ENCODE measurements around the gene RHBDD1.
"Not testable (repeated sequence)": the region's sequence is repeated elsewhere in the genome, so short reads cannot be mapped to it uniquely, and the experiment has no call there.

Gene RHBDD1

DNA sequence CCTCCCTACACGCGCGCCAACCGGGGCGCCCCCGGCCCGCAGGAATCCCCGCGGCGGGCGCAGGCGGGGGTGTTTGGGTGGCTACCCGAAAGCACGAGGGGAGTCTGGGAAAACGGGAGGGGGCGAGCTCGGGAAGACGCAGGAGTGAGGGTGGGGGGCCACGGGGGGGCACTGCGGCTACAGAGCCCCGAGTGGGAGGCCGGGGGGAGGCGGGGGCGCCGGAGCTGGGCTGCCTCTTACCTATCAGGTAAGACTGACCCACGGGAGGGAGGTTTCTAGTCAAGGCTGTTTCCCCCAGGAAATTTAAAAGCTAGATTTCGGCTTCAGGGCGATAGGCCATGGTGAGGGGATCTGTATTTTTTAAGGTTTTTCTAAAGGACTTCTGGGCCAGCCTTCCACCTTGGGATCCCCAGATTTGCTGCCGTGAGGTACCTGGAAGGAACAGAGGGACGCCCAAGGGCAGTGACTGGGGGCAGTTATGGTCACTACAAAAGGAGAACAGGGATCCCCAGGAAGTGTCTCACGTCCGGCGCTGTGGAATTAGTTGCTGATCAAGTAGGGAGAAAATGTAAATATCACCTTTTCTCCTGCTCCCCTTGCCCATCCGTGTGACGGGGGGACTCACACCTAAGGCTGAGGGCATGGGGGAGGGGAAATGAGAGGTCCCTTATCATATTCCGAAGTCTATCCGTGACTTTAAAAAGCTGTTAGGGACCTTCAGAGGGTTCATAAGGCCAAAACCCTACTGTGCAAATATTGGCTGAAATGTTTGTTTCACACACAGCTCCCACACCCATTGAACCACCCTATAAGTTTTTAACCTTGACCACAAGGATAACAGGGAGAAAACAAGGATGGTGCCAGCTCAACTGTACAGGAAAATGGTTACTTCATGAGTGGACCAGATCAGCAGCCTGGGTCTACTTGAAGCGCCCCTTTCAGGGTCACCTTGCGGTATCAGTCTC lies 35.6 kb upstream of the RHBDD1 start:
- no peak for DNase-seq (ENCODE audit: low spot score)

DNA sequence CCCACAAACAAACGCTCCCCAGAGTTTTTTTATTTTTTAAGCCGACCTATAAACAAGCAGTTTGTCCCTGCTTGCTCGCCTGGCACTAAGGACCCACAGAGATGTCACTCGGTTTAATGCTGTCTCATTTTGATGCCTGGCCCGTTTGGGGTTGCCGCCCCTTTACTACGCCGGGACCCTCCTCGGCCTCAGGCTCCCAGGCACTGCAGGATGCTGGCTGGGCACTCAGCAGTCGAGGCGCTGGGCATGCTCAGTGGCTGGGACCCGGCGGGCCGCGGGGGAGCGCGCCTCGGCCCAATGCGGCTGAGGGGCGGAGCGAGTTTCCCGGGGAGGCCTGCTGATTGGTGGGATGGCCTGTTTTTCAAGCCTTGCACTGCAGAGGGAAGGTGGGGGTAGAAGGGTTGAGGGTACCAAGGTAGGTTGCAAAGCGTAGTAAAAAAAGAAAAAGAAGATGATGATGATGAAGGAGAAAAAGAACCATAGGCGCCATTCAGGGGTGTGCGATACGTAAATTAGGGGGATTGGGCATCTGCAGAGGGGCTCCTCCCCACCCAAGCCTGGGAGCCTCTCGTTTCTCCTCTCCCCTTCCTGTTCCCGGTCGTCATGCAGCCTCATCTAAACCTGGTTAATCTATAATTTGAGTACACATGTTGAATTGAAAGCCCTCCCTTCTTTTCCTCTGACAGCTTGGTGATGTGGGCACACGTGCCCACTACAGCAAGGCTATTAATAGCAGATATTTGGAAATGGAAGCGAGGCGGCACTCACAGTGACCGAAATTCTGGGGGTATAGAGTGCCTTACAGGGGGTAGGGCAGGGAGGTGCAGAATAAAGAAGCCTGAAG lies 34.7 kb upstream of the RHBDD1 start:
- peak; percentile 87 for DNase-seq (ENCODE audit: low spot score)

DNA sequence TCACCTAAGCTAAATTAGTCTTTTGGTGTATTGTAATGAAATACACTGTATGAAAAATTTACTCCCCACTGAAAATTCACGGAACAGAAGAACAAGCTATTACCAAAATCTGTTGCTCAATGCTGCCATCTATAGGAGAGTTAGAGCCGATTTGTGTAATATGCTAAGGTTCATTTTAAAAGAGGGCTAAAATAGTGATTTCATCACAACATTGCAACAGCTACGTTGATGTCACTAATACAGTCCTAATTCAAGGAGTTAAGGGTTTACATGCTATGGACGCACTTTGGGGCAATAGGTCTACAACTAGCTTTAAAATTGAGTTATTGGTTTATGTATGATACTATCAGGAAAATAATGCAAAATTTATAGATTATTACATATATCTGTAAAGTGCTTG lies 33.3 kb upstream of the RHBDD1 start:
- DNase-seq (ENCODE audit: low spot score): peak; percentile 73

DNA sequence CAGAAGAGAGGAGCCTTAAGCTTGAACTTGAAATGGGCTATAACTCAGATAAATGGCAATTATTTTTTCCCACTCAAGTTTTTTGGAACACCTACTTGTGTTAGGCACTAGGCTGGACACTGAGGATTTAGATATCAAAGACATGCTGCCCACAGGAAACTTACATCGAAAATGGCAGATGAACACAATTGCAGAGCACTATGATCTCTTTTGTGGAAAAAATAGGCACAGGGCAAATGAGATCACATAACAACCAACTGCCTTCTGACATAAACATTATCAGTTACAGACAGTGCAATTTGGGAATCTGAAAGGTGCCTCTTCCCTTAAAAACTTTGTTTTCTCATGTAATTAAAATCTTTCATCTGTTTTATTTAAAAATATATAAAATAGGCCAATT lies 32.4 kb upstream of the RHBDD1 start:
- DNase-seq (ENCODE audit: low spot score): no peak

DNA sequence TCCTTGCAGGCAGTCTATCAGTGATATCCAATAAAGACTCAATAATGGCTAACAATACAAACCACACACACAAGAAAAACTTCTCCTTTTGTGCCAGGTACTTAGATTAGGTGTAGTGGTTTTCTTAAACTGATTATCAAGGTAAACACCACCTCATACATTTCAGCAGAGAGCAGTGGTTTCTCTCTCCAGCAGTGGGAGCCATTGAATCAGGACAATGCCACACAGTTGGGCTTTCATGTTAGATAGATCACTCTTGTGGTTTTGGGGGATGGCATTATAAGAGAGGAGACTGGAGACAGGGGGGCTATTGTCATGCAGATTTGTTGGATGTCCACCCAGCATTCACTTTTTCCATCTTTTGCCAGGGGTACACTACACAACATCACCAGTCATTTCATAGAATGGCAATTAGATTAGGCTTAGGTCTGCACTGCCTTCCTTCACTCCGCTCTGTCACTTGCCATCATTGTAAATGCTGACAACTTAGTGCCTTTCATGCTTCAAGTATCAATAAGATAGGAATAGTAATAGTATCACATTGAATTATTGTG lies 22.6 kb upstream of the RHBDD1 start:
- DNase-seq (ENCODE audit: low spot score): no peak

DNA sequence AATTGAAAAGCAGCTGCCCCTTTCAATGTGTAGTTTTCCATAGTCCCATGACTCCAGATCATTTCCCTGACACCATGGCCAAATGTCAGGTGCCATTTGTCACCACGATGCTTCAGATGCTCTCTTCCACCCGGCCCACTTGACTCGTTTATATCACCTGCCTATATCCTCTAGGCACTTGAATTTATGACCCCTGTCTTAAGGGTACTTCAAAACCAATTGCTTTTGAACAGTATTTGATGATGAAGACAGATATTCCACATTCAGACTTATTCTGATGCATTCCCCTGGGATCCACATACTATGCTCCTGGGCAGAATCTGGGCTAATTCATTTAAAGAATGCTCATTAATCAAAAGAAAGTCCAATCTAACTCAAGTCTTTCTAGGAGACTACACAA lies 16.9 kb upstream of the RHBDD1 start:
- no peak for DNase-seq (ENCODE audit: low spot score)

DNA sequence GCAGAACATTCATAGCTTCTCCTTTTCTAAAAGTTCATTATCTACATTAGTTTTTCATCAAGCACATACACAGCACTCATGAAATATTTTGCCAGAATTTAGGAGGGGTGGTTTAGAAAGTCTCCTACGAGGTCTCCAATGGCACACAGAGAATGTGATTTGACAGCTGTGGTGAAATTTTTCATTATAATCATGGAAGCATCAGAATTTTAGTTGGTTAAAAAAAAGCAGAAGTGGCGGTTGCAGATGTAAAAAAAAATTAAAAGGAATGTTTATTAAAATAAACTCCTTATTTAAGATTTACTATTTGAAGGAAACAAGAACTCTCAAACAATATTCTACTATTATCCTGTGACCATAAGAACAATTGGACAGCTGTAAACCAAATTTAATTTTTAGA lies 10.8 kb upstream of the RHBDD1 start:
- DNase-seq (ENCODE audit: low spot score): no peak

DNA sequence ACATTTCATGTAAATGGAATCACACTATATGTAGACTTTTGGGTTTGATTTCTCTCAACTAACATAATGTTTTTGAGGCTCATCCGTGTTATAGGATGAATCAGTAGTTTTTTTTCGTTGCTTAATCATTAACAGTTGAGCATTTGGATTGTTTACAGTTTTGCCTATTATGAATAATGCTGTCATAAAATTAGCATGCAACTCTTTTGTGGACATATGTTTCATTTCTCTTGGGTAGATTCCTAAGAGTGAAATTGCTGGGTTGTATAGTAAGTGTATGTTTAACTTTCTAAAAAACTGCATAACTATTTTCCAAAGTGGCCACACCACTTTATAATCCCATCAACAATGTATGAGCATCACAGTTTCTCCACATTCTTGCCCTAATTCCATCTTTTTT lies 7.7 kb upstream of the RHBDD1 start:
- no peak for DNase-seq (ENCODE audit: low spot score)

DNA sequence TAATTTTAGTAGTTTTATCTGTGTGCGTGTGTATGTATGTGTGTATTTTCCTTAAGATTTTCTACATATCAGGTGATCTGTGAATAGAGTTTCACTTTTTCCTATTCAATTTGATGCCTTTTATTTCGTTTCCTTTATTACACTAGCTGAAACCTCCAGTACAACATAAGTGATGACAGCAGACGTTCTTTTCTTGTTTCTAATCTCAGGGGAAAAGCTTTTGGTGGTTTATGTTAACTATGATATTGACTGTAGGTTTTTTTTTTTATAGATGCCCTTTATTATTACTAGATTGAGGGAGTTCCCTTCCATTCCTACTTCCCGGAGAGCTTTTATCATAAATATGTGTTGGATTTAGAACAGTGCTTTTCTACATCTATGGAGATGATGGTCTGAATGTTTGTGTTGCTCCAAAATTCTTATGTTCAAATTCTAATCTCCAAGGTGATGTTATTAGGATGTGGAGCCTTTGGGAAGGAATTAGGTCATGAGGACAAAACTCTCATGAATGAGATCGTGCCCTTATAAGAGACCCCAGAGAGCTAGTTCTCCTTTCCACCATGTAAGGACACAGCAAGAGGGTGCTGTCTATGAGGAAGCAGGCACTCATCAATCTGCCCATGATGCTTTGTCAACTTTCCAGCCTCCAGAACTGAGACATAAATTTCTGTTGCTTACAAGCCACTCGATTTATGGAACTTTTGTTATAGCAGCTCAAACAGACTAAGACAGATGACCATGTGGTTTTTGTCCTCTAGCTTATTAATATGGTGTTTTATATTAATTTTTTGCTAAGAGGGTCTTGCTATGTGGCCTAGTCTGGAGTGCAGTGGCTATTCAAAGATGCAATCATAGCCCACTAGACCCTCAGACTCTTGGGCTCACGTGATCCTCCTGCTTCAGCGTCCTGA lies 5.9 kb upstream of the RHBDD1 start:
- DNase-seq (ENCODE audit: low spot score): no peak

DNA sequence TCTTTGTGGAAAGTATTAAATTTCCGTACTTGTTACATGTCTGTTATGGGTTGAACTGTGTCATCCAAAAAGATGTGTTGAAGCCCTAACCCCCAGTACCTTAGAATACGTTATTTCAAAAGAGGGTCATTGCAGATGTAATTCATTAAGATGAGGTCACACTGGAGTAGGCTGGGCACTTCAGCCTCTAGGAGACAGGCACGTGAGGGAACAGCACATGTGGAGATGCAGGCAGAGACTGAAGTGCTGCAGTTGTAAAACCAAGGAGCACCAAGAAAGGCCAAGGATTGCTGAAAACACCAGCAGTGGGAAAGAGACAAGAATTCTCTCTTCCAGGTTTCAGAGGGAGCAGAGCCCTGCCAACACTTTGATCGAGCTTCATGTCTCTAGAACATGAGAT lies 4.6 kb upstream of the RHBDD1 start:
- DNase-seq (ENCODE audit: low spot score): no peak

DNA sequence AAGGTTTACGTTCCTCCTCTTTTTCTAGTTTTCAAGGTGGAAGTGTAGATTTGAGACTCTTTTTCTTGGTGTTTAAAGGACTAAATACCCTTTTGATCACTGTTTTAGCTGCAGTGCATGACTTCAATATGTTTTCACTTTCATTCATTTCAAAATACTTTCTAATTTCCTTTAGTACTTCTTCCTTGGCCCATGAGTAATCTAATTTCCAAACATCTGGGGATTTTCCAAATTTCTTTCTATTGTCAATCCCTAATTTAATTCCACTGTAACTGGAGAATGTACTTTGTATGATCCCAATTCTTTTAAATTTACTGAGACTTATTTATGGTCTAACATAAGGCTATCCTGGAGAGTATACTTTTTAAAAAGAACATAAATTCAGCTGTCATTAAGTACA lies 3.8 kb upstream of the RHBDD1 start:
- DNase-seq (ENCODE audit: low spot score): no peak

DNA sequence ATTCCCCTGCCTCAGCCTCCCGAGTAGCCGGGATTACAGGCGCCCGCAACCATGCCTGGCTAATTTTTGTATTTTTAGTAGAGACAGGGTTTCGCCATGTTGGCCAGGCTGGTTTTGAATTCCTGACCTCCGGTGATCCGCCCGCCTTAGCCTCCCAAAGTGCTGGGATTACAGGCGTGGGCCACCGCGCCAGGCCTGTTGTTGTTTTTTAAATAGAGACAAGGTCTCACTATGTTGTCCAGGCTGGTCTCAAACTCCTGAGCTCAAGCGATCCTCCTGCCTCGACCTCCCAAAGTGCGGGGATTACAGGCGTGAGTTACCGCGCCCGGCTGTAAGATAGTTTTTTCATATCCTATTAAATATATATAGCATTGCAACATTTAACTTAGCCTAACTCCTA lies 974 bp upstream of the RHBDD1 start:
- DNase-seq (ENCODE audit: low spot score): not testable (repeated sequence)

DNA sequence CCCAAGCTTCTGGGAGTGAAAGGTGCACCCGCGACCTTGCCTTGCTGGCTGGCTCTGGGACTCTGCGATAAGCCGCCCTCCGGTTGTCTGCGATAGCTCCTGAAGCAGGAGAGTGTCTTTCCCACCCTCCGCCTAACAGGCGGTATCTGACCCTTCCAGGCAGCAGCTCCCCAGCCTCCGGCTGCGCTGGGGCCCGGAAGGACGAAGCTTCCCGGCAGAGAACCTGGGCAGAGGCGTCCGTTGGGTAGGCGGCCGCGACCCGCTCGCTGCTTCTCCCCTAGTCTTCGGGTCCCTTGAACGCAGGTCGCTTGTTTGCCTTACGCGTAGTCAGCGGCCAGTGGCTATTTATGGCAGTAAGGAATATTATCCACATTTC lies 446 bp upstream of the RHBDD1 start:
- DNase-seq (ENCODE audit: low spot score): no peak

DNA sequence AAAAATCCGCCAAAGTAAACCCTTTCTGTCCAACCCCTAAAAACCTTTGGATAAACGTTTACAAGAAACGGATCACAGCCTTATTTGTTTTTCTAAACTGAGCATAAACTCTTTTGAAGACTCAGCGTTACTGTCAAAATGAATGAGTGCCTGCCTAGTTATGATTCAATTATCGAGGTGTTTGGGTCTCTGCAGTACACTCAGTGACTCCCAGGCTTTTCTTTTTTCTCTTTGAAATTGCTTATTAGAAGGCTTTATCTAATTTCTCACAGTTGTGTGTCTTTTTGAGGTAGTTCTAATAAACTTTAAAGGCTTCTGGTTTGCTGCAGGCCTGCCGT lies 663 bp downstream of the RHBDD1 start:
- DNase-seq (ENCODE audit: low spot score): no peak

DNA sequence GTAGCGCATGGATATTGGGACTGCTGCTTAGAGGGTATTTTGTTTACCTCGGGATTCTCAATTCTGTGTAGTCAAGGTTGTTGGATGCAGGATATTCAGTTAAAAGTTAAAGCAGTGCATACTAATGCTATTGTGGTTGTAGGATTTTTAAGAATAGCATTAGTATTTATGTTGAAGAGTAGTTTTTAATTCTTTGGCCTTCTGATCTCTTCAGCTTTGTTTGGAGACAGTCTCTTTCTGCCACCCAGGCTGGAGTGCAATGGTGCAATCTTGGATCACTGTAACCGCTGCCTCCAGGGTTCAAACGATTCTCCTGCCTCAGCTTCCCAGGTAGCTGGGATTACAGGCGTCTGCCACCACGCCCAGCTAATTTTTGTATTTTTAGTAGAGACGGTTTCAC lies 1.5 kb downstream of the RHBDD1 start:
- DNase-seq (ENCODE audit: low spot score): no peak

DNA sequence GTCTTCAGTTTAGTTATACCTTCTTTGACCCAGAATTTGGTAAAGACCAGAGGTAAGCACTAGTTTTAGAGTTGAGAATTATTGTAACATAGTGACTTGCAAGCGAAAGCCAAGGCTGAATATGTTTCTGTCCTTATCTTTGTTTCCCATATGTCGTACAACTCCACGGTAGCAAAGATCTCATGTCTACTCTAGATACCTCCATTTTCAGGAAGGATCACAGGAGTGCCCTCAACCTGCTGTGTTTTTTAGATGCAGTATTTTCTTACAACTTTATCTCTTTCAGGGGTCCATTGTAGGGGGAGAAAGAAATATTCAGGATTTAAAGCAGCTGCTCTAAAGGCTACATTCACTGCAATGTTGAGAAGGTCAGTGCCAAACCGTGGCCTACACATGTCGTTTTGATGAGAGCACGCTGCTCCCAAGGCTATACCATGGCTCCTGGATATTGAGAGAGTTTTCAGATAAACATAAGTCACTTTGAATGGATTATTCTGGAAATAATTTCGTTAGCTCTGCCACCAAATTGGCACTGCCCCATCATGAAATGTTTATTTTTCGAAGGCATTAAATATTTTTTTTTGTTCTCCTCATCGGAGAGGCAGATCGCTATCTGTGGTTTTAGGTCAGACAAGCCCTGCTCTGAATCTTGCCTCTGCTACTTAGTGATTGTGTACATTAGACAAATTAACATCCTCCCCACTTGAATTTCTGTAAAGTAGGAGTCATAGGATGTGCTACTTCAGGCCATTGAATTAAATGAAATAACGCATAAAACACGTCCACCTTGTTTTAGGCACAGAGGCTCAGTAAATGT lies 2.1 kb downstream of the RHBDD1 start:
- peak; percentile 24 for DNase-seq (ENCODE audit: low spot score)

DNA sequence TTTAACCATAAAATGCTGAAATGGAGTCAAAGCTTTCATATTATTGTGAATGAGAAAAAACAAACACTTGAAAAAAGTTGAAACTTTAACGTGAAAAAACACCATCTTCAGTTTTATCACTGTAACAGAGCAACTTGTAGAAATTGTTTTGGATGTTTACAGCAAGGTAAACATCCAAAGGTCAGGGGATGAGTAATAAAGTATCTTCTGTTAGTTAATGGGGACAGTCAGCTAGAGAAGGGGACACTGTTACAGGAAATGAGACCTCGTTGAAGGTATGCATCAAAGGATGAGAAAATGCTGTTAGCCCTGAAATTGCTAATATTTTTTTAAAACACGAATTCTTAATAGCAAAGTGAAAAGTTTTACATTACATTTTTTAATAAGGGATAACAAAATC lies 2.9 kb downstream of the RHBDD1 start:
- no peak for DNase-seq (ENCODE audit: low spot score)

DNA sequence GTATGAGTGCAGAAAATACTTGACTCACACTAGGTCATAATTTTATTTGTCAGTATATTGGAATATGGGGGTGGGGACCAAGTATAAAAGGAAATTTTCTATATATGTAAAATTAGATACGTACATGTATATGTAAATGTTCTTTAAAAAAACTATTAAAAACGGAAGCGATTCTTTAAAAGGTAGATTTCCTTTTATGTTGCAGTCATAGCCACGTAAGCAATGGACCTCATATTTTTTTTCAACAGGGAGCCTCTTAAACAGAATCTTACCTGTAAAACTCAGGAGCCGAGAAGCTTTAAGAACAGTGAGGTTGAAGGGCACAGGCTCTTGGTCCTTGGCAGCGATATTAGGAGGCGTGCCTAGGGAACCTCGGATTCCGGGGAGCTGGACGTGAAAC lies 3.3 kb downstream of the RHBDD1 start:
- no peak for DNase-seq (ENCODE audit: low spot score)

DNA sequence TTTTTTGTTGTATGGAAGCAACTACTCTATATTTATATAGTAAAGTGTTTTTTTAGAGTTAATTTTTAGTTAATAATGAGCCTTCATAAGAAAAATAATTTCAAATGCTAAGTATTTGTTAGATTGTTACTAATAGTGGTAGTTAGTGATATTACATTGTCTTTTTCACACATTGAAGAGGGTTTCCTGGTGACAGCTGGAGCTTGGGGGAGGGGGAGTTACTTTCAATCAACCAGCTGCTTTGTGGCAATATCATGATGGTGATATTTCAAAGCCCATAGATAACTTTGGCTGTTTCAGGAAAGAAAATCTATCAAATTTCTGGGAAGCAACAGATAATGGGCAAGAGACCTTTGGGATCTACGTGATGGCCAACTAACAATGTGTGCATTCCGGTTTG lies 4.1 kb downstream of the RHBDD1 start:
- no peak for DNase-seq (ENCODE audit: low spot score)

DNA sequence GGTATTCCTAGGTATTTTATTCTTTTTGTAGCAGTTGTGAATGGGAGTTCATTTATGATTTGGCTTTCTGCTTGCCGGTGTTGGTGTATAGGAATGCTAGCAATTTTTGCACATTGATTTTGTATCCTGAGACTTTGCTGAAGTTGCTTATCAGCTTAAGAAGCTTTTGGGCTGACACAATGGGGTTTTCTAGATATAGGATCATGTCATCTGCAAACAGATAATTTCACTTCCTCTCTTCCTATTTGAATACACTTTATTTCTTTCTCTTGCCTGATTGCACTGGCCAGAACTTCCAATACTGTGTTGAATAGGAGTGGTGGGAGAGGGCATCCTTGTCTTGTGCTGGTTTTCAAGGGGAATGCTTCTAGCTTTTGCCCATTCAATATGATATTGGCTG lies 7.1 kb downstream of the RHBDD1 start:
- DNase-seq (ENCODE audit: low spot score): not testable (repeated sequence)
